Tibial nerve (tissue), 3 donors: Measurements from ENCODE around the gene CARD9.

Experiments used
- CTCF ChIP-seq, 5 experiments: fragments of 200-600 bp in 3 of 5; fragments of 450-650 bp in 2 of 5; sonication (generic) in 3 of 5; IDR thresholded peaks; one replicate each; pipeline ENCODE4 v1.5.1; 2016 to 2019; ENCODE audit warnings: antibody characterized with exemption in 5 of 5, mild to moderate bottlenecking in 3 of 5, moderate library complexity in 2 of 5
- POLR2A ChIP-seq, 2 donors: fragments of 450-650 bp; IDR thresholded peaks; one replicate each; pipeline ENCODE4 v1.6.1; 2017; ENCODE audit warnings: antibody characterized with exemption in 2 of 2, mild to moderate bottlenecking in 2 of 2, moderate library complexity in 2 of 2

DNA sequence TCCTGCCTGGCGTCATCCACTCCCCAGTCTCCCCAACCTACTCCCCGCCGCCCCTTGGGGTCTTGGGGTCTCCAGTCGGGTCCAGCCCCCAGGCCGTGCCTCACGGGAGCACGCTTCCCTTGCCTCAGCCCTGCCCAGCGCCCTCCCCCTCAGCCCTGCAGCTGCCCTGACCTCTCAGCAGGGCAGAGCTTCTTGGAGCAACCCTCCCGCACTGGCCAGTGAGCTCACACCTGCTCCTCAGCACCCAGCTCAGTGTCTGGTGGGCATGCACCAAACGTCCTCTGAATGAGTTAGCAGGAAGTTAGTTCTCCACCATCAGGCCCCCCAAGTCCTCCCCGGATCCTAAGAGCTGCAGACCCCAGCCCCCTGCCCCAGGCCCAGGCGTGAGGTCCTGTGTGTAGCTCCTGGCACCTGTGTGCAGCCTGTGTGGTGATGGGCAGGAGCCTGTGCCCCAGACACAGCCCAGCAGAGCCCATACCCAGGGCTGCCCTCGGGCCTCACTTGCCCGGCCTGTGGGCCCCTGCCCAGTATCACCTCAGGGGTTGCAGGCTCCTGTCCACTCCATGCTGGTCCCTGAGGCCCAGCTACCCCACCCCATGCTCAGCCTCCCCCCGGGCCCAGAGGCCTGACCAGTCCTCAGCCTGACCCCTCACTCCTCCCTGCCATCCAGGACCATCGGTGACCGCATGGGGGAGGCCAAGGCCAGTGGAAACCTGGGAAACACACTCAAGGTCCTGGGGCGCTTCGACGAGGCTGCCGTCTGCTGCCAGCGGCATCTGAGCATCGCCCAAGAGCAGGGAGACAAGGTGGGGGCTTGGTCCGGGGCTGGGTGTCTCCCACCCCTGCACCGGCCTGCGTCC, 37.9 kb downstream of the CARD9 start:
- no peak for TF ChIP-seq CTCF (IDR thresholded peaks at IDR 0.05)
- TF ChIP-seq POLR2A (IDR thresholded peaks at IDR 0.05) = no peak
